ENCODE measurements around the gene PRKCB.

Gene PRKCB

DNA sequence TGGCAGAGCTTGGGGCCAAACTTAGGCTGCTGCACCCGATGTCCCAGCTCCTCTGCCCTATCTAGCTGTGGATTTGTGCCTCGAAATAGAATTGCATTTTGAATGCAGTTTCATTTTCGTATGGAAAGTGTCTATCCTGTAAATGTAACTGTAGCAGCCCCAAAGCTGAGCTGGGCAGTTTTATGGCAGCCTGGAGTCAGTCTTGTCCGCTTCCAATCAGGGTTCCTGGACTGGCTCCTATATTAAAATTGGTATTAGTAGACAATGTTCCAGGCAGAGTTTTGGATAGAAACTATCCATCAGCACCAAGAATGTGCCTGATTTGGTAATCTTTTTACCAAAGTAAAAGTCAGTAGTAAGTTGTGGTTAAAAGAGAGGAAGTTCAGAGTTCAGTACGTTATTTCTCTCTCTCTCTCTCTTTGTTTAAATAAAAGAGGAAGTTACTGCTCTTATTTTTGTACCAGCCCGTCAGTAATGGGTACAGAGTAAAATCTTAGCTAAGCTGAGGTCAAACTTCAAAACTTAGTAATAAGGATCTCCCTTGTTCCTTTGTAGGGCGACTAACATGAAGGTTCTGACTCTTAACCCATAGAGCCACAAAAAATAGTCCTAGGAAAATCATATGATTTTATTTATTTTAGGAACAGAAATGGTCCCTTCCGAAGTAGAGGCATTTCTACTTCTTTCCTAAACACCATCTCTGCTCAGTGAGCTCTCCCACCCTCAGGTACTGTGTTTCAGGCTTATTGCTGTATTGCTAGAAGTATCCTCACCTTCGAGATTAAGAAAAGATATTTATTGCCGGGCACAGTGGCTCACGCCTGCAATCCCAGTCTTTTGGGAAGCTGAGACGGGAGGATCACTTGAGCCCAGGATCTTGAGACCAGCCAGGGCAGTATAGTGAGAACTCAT lies 28.0 kb downstream of the PRKCB start:
- DNase-seq (ENCODE audit: extremely low read depth in 1 of 2, low read depth in 1 of 2): no peak

DNA sequence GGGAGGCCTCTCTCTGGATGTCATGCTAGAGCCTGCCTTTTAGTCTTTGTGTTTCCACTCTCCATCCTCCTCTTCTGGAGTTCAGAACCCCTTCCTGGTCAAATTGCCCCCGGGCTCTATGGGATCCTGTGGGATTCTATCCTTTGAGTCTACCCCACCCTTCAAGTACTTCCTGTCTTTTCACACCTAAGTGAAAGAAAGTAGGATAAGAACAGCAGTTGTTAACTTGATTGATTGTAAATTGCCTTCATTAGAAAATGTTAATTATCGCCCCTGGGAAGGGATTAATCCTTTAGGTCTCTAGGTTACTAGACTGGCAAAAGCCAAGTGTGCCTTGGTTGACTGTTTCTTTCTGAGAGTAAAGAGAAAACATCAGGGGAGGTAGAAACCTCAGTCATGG lies 30.1 kb downstream of the PRKCB start:
- DNase-seq (ENCODE audit: extremely low read depth in 1 of 2, low read depth in 1 of 2): no peak

DNA sequence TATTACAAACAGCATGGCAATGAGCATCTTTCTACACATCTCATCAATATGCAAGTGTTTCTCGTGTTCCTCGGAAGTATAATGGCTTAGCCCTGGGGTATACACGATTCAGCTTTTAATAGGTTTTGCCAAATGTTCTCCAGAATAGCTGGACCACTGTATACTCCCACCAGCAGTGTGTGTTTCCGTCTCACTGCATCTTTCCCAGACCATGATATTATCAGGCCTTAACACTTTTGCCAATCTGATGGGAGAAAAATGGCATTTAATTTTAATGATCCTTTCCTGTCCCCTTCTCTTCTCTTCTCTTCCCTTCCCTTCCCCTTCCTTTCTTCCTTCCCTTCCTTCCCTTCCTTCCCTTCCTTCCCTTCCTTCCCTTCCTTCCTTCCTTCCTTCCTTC lies 30.8 kb downstream of the PRKCB start:
- DNase-seq (ENCODE audit: extremely low read depth in 1 of 2, low read depth in 1 of 2): no peak

DNA sequence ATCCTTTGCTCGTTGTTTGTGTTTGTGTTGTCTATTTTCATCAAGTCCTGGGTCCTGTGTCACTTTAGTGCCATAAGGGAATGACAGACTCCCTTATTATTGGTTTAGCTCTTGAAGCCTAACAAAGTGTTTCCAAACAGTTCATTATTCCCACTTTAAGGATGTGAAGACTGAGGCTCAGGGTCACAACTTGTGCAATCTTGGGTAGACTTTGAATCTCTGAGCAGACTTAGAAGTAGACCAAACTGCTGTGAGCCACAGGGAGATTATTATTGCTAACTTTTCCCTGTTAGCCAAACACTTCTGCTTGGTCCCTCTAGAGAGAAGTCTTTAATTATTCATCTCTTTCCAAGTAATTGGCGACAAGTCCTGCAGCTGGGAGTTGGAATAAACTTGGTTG lies 31.8 kb downstream of the PRKCB start:
- DNase-seq (ENCODE audit: extremely low read depth in 1 of 2, low read depth in 1 of 2): no peak

DNA sequence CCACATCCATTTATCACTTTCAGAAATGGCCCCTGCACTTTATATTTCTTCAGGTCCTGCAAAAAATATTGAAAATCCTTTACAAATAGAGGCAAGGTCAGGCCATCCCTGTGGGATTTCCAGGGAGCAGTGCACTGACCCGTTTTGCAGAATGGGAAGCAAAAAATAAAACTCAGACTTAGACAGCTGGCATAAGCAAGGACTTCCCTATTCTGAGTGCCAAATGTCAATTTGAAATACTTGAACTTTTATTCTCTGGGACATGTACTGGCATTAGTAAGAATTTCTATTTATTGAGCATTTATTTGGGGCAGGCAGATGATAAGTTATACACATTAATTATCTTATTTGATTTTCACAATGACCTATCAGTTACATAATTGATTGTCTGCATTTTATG lies 32.4 kb downstream of the PRKCB start:
- DNase-seq (ENCODE audit: extremely low read depth in 1 of 2, low read depth in 1 of 2): no peak

DNA sequence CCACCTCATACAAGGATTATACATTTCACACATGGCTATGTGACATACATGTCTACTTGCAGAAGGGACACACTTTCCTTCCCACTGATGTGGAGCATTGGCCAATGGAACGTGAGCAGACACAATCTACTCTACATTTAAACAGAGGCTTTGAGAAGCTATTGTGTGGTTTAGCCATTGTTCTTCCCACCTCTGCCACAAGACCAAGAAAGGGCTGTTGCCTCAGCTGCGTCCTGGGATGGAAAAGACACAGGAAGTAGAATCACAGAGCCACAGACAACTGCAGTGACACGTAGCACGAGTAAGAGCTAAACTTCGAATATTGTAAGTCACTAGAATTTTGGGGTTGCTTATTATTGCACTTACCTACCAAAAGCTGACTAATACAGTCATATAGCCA lies 33.3 kb downstream of the PRKCB start:
- DNase-seq (ENCODE audit: extremely low read depth in 1 of 2, low read depth in 1 of 2): no peak

DNA sequence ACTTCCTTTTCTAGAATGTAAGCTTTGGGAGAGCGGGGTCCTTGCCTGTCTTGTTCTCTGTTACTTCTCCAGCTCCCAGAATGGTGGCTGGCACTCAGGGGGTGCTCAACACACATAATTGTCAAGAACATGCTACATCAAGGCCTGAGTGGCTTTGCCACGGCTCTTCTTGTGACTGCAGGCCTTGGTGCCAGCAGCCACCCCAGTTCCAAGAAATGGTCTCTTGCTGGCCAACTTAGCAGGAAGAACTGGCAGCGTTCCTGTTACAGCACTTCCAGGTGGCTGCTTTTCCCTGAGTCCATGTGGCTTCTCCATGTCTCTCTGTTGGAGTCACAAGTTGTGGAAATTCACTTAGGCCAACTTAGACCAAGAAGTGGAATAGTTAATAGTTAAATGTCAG lies 36.1 kb downstream of the PRKCB start:
- no peak for DNase-seq (ENCODE audit: extremely low read depth in 1 of 2, low read depth in 1 of 2)

DNA sequence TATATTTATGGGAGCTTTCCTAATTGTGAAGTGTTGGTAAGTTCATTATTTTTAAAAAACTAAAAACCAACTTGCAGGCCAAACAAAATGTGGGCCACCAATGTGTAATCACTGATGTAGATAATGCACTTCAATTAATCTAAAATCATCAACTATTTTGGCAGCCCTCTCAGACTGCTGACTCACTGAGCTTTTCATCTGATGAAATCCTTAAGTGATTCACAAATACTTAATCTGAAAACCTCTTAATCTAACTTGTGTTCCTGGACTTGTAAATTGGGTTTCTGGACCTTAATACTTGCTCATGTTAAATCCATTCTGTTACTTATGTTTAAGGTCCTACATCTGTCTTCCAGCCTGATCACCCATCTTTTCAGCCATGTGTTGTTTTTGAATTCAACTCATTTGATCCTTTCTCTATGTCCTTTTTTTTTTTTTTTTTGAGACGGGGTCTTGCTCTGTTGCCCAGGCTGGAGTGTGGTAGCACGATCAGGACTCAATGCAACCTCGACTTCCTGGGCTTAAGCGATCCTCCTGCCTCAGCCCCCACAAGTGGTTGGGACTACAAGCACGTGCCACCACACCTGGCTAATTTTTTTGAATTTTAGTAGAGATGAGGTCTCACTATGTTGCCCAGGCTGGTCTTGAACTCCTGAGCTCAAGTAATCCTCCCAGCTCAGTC lies 39.0 kb downstream of the PRKCB start:
- DNase-seq (ENCODE audit: extremely low read depth in 1 of 2, low read depth in 1 of 2): no peak

DNA sequence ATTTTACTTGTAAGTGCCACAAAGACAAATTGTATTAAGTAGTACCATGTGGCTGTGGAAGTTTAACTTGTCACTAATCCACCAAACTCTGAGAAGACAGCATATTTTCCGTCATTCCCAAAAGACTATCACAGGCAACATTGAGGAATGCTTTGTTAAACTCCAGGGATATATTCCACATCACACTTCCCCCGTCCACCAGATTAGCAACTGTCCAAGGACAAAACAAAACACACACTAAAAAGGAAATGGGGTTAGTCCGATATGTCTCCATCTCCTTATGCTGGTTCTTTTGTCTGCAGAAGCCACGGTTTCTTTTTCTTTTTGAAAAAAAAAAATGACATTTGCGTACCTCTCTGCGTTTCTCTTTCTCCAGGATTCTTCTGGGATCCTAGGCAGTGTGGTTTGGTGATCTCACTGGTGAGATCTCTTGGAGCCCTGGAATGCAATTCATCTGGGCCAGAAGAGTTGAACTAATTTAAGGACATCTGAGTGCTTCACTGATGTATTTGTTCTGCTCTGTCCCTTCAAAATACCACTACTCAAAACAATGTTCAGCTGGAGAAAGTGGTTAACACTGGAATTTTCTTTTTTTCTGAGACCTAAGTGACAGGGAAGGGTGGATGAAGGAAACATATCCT lies 40.6 kb downstream of the PRKCB start:
- DNase-seq (ENCODE audit: extremely low read depth in 1 of 2, low read depth in 1 of 2): no peak

DNA sequence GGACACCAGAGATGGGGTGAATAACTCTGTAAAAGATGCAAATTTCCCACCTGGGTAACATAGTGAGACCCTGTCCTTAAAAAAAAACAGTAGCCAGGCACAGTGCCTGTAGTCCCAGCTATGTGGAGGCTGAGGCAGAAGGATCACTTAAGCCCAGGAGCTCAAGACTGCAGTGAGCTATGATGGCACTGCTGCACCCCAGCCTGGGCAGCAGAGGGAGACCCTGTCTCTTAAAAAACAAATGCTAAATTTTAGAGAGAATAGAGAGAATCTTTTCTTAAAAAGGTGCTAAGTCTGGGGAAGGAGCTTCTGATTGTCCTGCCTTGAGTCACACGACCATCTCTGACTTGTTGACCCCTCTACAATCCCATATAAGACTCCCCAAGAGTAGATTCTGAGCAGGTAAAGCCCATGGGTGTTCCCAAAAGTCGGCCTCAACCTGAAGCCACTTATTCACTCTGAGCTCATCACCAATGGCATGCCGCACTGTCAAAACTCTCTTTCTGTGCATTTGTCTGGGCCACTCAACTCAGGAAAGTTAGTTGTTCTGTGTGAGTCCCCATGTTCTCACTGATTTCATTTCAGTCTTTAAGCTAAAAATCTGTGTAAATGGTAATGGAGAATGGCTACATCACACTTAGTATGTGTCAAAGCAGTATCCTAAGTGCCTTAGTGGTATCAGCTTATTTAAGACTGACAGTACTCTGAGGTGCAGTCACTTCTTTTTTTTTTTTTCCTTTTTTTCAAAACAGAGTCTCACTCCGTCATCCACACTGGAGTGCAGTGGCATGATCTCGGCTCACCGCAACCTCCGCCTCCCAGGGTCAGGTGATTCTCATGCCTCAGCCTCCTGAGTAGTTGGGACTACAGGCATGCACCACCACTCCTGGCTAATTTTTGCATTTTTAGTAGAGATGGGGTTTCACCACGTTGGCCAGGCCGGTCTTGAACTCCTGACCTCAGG lies 41.6 kb downstream of the PRKCB start:
- DNase-seq (ENCODE audit: extremely low read depth in 1 of 2, low read depth in 1 of 2): no peak

DNA sequence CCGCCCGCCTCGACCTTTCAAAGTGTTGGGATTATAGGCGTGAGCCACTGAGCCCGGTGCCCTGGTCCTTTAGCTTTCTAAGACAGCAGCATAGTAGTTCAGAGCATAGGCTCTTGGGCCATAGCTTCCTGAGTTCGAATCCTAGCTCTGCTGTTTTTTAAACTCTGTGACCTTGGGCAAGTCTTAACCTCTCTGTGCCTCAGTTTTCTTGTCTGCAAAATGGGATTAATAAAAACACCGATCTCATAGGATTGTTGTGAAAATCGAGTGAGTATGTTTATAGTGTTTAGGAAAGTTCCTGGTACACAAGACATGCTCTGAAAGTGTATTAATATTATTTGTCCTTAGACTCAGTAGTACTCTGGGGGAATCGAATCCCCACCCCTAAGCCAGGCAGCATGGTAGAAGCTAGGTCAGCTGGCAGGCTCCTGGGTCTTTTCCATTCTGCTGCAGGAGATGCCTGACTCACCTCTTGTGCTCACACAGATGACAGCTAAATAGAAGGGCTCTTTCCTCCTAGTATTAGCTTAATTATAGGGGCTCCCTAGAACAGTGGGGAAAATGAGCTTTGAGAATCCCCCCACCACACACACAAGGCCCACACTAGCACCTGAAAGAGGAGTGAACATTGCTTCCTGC lies 44.1 kb downstream of the PRKCB start:
- DNase-seq (ENCODE audit: extremely low read depth in 1 of 2, low read depth in 1 of 2): no peak

DNA sequence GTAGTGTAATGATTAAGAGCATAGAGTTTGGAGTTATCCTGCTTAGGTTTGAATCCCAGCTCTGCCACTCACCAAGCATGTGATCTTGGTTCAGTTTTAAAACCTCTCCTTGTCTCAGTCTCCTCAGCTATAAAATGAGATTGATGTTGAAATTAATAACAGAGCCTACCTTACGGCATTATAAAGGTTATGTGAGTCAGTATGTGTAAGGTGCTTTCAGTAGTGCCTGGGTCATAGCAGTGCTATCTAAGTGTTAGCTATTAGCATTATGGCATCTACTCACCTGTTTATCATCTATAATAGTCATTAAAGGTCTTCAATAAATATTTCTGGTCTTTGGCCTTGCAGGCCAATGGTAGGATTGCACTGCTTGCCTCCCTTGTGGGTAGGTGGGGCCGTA lies 53.4 kb downstream of the PRKCB start:
- no peak for DNase-seq (ENCODE audit: extremely low read depth in 1 of 2, low read depth in 1 of 2)

DNA sequence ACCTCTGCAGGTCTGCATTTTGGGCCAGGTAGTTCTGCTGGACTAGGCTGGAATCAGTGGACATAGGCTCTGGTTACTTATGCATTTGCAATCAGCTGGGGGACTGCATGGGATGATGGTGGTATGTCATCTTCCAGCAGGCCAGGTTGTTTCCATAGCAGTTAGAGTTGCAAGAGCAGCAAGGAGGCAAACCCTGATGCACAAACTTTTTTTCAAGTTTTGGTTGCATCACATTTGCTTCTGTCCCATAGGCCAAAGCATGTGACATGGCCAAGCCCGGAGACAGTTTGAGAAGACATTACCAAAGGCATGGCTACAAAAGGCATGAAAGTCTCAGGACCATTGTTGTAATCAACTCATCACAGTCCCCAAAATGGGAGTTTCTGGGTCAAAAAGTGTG lies 58.2 kb downstream of the PRKCB start:
- DNase-seq (ENCODE audit: extremely low read depth in 1 of 2, low read depth in 1 of 2): no peak

DNA sequence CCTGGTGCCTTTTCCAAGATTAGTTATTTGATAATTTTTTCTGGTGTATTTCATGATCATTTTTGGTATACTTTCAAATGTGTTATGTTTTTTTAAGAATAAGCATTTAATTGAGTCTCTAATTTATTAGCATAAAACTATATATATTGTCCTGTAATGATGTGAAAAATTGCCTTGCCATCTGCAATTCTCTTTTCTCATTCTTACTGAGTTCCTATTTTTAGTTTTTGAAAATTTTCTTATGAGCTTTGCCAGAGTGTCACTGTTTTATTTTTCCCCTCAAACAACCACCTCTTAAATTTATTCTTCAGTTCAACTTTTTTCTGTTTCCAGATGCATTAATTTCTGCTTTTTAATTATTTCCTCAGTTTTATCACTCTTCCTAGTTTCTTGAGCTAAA lies 59.3 kb downstream of the PRKCB start:
- no peak for DNase-seq (ENCODE audit: extremely low read depth in 1 of 2, low read depth in 1 of 2)

DNA sequence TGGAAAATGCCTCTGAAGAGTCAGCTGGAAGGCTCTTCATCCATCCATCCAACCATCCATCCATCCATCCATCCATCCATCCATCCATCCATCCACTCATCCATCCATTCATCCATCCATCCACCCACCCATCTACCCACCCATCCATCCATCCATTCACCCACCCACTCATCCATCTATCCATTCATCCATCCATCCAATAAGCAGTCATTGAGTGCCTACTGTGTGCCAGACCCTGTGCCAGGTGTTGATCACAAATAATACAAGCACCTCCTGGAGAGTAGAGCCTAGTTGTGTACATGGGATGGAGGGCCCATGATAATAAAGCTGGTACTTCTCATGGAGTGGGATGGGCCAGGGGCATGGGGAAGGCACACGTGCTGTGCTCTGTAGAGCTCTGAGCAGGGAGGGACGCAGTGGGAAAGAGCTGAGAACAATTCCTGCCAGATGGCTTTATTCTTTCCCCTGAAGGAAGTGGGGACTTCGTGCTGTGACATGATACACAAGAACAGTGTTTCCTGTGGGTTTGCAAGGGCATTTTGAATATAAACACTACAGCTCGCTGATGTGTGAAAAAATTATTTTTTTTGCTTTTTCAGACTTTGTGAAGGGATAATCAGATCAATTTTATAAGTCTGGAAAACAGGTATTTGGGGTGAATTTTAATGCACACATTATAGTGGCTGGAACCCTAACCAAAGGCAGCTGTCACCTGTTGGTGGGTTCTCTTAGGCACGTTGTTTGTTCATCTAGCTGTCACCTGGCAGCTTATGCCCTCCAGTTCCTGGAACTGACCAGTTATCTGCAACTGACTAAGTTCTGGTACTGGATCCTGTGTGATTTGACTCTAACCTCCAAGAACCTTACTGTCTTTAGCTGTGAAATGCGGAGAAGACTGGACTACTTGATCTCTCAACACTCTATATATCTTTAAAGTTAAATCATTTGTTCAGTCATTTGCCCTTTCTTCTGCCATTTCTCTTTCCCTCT lies 61.3 kb downstream of the PRKCB start:
- DNase-seq (ENCODE audit: extremely low read depth in 1 of 2, low read depth in 1 of 2): no peak

DNA sequence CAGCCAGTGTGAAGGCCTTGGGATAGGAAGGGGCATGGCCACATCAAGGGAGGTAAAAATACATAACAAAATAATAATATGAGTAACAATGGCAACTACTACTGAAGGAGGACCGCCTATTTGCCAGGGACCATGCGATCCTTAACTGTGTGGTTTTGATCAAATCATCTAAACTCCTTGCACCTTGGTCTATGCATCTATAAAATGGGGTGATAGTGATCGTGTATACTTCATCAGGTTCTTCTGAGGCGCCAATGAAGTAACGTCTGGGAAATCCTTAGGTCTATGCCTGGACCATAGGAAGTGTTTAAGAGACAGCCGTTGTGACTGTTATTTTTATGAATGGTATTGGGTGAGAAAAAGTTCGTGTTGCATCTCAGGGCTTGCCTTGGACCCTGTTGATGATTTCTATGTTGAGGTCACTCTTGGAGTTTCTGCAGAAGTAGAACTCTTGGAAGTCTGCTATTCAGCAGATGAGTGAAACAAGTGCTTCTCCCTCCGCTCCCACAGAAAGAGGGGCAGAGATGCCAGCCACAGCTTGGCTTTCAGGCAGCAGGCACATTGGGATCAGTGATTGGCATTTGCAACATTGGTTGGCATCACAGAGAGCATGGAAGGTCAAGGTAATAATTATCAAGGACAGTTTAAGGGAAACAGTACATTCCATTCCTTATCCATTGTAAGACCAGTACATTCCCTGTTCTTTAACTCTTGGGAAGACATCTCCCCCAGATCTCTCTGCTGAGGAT lies 63.1 kb downstream of the PRKCB start:
- no peak for DNase-seq (ENCODE audit: extremely low read depth in 1 of 2, low read depth in 1 of 2)

DNA sequence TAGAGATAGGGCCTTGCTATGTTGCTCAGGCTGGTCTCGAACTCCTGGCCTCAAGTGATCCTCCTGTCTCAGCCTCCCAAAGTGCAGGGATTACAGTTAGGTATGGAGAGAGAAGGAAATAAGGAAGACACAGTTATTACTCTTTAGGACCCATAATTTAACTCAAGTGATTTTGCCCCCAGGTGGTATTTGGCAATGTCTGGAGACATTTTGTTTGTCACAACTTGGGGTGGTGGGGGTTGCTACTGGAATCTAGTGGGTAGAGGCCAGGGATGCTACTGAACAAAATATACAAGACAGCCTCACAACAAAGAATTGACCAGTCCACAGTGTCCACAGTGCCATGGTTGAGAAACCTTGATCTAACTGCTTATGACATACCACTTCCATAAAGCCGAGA lies 64.1 kb downstream of the PRKCB start:
- no peak for DNase-seq (ENCODE audit: extremely low read depth in 1 of 2, low read depth in 1 of 2)

DNA sequence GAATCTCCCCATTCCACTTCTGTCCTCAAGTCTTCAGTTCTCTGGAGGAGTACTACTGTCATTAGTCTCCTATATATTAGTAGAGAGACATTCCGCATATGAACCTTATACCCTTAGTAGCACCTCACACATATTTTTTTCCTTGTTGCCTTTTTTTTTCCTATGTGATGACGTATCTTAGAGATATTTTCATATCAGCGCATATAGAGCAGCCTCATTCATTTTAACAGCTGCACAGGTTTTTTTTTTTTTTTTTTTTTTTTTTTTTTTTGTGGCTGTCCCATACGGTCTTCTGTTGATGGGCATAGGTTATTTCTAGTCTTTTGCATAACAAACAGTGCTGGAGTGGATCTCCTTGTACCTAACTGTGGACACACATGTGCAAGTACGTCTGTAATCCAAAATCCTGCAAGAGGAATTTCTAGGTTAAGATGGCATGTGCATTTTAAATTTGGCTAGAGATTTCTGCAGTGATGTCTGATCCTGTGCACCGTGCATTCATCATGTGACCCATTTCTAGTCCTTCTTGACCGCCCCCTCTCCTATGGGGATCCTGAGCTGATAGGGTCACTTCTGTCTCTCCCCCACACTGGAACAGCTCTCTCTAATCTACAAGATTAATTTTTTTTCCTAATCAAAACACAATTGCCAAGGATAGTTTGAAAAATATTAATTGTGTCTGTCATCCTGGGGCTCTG lies 64.8 kb downstream of the PRKCB start:
- no peak for DNase-seq (ENCODE audit: extremely low read depth in 1 of 2, low read depth in 1 of 2)
